Aorta (tissue), 5 donors: Measurements from ENCODE around the gene XRCC4. TPM values are rescaled to one million over a fixed set of nuclear protein-coding genes. Genes with fewer than 3 reads are reported as not detected.
A peak's percentile ranks its signal among the peaks of the same experiment; 100 is the strongest.

Experiments used
- ATAC-seq: fragments of 200-7000 bp; cut with Tn5 transposase; one replicate; pipeline ENCODE4 v1.9.1; 2022; ENCODE audit warnings: moderate library complexity; ENCODE audit not compliant: low FRiP score
- DNase-seq, 2 donors: peaks; one replicate each; pipeline ENCODE4 v3.0.0-alpha.2; 2020
- H3K27ac ChIP-seq, 2 donors: one replicate each; pipeline ENCODE4 v1.5.1; 2013; ENCODE audit warnings: low read length in 2 of 2, mild to moderate bottlenecking in 2 of 2, moderate library complexity in 2 of 2, control low read depth in 1 of 2, inconsistent platforms in 1 of 2, low read depth in 1 of 2
- H3K27me3 ChIP-seq, 2 donors: one replicate each; pipeline ENCODE4 v1.6.1; 2013; ENCODE audit warnings: control low read depth in 1 of 2, low read length in 1 of 2, mild to moderate bottlenecking in 1 of 2, moderate library complexity in 1 of 2; ENCODE audit not compliant: insufficient read depth in 2 of 2, control insufficient read depth in 1 of 2
- H3K36me3 ChIP-seq, 2 donors: one replicate each; pipeline ENCODE4 v1.6.1; 2013; ENCODE audit warnings: control low read depth in 1 of 2, low read length in 1 of 2, mild to moderate bottlenecking in 1 of 2; ENCODE audit not compliant: insufficient read depth in 2 of 2, control insufficient read depth in 1 of 2
- H3K4me1 ChIP-seq, 2 donors: one replicate each; pipeline ENCODE4 v1.6.1; 2013; ENCODE audit warnings: low read length in 2 of 2, control low read depth in 1 of 2, mild to moderate bottlenecking in 1 of 2, moderate library complexity in 1 of 2; ENCODE audit not compliant: insufficient read depth in 2 of 2, control insufficient read depth in 1 of 2
- H3K4me3 ChIP-seq, 2 donors: one replicate each; pipeline ENCODE4 v1.5.1; 2013; ENCODE audit warnings: low read length in 2 of 2, control low read depth in 1 of 2, mild to moderate bottlenecking in 1 of 2
- H3K9me3 ChIP-seq: one replicate; pipeline ENCODE4 v1.6.1; 2013; ENCODE audit warnings: mild to moderate bottlenecking, low read length; ENCODE audit not compliant: control insufficient read depth
- WGBS, 2 donors: extraction: QIAGEN DNeasy Blood & Tissue Kit; methylation state at CpG; one replicate each; pipeline ENCODE4 v1.1.7; 2013; 5-methylcytosine and 5-hydroxymethylcytosine counted together
- intact Hi-C, 2 donors: fragments of 100-400 bp; cut with DNase I; formaldehyde crosslinking; loops; one replicate each; pipeline versions ENCODE4 v1.14.2 to v1.15.0; 2022
- long read RNA-seq, 2 donors: library from polyadenylated mRNA; unstranded; transcript quantifications; one replicate each; pipeline ENCODE4 v2.0.0, GENCODE V29; 2020 to 2021
- polyA plus RNA-seq, 2 donors: library from polyadenylated mRNA; stranded (reverse); fragments of 200-250 nt; gene quantifications; one replicate each; pipeline ENCODE4 v1.2.3, GENCODE V29; 2013
- total RNA-seq, 2 donors: library from RNA; stranded (reverse); fragmentation: NEBNext Ultra II Directional; extraction: Animal tissue kit (Norgen Biotek cat#: 25700); gene quantifications; one replicate each; pipeline ENCODE4 v1.2.1, GENCODE V29; 2021
- donor health status: healthy with polysubstance abuse.
- donor health status: Bipolar disorder and iron deficiency.
- donor health status: DM: no; HTN: no; CAD: no.
- donor health status: DM: no; HTN: no; CAD: no.
- donor health status: DM: yes; HTN: yes; CAD: no.

The XRCC4 gene
- total RNA-seq (10 to 100 TPM in 1 of 2 donors, 1 to 10 TPM in 1; 9.9 to 10.7 TPM), polyA plus RNA-seq (10 to 100 TPM; 12.8 to 19.0 TPM)
- long read RNA-seq, donor 1, transcript XRCC4-202 (8 exons, 1,579 nt): major isoform, 15 of 24 reads
- long read RNA-seq, donor 1, partial matches to known transcripts: 2 of 24 reads
- long read RNA-seq, donor 1, other reads (novel, unspliced or antisense): 7 of 24 reads
- long read RNA-seq, donor 2, partial matches to known transcripts: 0 of 4 reads
- long read RNA-seq, donor 2, other reads (novel, unspliced or antisense): 2 of 4 reads

DNA sequence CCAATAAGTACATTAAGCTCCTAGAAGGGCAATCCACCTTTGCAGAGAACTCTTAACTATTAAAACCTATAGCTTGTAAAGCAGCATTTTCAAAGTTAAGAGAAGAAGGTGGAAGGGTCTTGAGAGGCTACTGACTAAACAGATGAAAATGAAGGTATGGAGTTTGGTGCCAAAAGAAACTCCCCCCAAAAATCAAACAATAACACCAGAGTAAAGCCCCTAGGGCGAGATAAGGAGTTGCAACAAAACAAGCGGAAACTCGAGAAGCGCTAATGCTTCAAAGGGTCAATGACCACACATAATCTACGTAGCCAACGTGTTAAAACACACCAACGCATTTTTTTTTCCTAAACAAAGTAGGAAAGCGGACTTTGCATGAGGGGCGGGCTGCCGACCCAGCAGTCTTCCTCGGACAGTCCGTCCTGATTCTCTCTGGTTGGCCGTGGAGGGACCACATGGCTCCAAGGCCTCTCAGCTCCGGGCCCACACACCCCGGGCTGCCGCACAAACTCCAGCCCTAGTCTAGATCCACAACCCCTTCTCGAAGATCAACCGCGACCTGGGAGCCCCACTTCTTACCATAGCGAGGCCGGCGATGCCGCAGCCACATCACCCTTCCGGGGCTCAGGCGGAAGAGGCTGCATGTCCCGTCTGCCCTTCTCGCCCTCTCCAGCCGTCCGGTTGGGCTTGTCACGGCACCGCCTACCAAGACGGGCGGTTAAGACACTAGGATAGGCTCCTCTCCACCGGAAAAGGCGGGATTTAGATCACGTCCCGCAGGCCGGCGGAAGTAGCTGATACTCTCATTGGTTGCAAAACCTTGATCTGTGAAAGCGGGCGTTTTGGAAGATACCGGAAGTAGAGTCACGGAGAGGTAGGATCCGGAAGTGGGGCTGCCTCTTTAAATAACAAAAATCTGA is at the start of gene XRCC4, which contains the start of gene TMEM167A:
Gene XRCC4 (plus strand): TSS at position 806 of the 920 bp plus-strand sequence. CDS start 27,373 bp downstream, outside the sequence.
Gene TMEM167A (minus strand): TSS at position 653 of the 920 bp plus-strand sequence. CDS start 71 bp downstream, at position 582.
- peak within 1 kb of the TSS in 1 of 2 donors; percentile 90 for H3K27ac ChIP-seq
- no peaks in the 10 kb centered on the region for H3K27me3 ChIP-seq
- peaks cover 4 to 5% of the 10 kb centered on the region in 2 donors for H3K4me1 ChIP-seq
- WGBS, 2 donors: 0% methylated on average over 44 of the region's 44 CpGs
- ATAC-seq: peak; percentile 100
- intact Hi-C loops: loop anchor here in 1 of 2 donors (5.0 to 10.0 kb wide), 3 partner anchors 355 to 762 kb away; no protein-coding TSS in a partner anchor
- DNase-seq: peak; percentile 97 to 98
- peak within 1 kb of the TSS; percentile 94 to 97 for H3K4me3 ChIP-seq
- no peaks in the 10 kb centered on the region for H3K36me3 ChIP-seq
- no peaks in the 10 kb centered on the region for H3K9me3 ChIP-seq

DNA sequence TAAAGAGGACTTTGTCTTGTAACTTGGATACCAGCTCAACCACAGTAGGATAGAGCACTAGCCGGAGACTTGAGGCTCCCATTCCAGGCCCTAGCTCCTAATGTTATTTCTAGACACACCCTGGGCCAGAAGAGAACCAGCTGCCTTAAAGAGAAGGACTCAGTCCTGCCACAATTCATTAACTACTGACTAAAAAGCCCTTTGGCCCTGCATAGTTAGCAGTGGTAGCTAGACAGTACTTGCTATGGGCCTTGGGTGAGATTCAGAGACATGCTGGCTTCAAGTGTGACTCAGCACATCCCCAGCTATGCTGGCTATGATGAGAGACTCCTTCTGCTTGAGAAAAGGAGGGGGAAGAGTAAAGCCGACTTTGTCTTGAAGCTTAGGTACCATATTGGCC is 47.4 kb upstream of the XRCC4 start:
- 91 to 94% methylated on average over 2 of the region's 2 CpGs for WGBS, 2 donors
- H3K9me3 ChIP-seq: no peaks in the 10 kb centered on the region
- ATAC-seq (no peak), DNase-seq (no peak)
- H3K27ac ChIP-seq: no peak overlapping the region
- no peak overlapping the region for H3K4me3 ChIP-seq
- no peaks in the 10 kb centered on the region for H3K27me3 ChIP-seq
- H3K36me3 ChIP-seq: no peaks in the 10 kb centered on the region
- intact Hi-C loops: no loop called here
- peaks cover 0 to 2% of the 10 kb centered on the region in 2 donors for H3K4me1 ChIP-seq

DNA sequence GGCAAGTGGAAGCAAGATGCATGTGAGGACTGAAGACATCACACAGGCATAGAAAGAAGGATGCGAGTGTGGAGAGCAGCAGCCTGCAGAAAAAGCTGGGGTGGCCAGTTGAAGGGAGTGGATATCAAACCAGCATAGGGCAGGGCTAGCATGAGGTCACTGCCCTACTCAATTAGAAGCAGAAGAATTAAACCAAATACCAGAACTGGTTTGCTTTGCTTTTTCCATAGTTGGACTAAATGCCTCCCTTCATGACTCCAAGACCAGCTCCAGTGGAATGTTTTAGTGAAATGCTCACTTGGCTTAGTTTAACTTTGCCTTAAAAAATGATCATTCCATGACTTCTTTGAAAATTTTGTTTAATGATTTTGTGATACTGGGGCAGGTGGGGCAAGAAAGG is 46.0 kb upstream of the XRCC4 start:
- Histone ChIP-seq H3K36me3 (no peaks in the 10 kb centered on the region), H3K27me3 (no peaks in the 10 kb centered on the region), H3K4me1 (peaks cover 0 to 4% of the 10 kb centered on the region in 2 donors), H3K9me3 (no peaks in the 10 kb centered on the region), H3K4me3 (no peak overlapping the region), H3K27ac (no peak overlapping the region)
- no peak for ATAC-seq
- no peak for DNase-seq
- intact Hi-C loops: no loop called here
- 89 to 91% methylated on average over 1 of the region's 1 CpG for WGBS, 2 donors

DNA sequence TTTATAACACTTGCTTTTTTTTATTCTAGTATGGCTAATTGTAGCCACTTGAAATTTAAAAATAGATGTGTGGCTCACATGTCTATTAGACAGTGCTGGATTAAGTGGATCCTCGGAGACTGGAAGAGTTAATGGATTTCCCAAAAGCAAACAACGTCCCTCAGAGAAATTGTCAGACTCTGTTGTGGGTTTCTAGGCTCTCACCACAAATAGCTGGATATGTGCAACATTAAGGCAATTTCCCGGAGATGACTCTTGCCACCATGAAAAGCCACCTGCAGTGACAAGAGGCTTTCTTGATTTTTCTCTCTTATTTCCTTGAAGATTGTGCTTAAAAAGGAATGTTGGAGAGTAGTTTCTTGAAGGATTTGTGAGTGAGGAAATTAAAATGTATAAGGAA is 43.3 kb upstream of the XRCC4 start:
- no peak for ATAC-seq
- Histone ChIP-seq H3K9me3 (no peaks in the 10 kb centered on the region), H3K4me3 (no peak overlapping the region), H3K36me3 (no peaks in the 10 kb centered on the region), H3K27ac (no peak overlapping the region), H3K4me1 (peaks cover 0 to 2% of the 10 kb centered on the region in 2 donors), H3K27me3 (no peaks in the 10 kb centered on the region)
- 88 to 92% methylated on average over 3 of the region's 3 CpGs for WGBS, 2 donors
- DNase-seq: no peak
- intact Hi-C loops: no loop called here

DNA sequence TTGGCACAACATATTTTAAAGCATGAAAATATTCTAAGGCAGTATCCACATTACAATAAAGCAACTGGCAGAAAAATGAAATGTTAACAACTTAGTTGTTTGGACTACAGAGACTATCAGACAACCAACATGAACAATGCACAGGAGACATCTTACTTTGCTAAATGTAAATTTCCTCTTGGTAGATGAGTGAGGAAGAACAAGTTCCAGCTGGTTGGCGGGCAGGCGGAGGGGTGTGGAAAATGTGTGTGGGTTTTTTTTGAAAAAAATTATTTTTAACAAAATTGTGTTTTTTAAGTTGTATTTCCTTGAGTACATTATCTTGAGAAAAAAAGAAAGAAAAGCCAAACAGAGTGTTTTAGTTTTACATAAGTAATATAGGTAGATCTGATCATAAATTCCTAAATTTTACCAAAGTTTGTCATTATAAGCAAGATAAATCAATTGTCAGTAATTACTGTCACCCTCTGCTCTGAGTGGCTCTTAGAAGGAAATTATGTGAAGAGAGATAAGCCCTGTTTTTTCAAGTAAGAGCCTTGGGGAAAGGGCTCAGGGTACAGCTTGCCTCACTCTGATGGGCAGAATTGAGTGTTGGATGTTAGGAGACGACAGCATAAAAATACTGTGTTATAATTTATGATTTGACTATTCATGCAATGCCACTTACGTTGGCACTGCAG is 42.7 kb upstream of the XRCC4 start:
- Histone ChIP-seq H3K4me3 (no peak overlapping the region), H3K36me3 (no peaks in the 10 kb centered on the region), H3K4me1 (peaks cover 0 to 2% of the 10 kb centered on the region in 2 donors), H3K27me3 (no peaks in the 10 kb centered on the region), H3K9me3 (no peaks in the 10 kb centered on the region), H3K27ac (no peak overlapping the region)
- ATAC-seq (no peak), DNase-seq (no peak)
- intact Hi-C loops: no loop called here
- 92 to 97% methylated on average over 4 of the region's 4 CpGs for WGBS, 2 donors

DNA sequence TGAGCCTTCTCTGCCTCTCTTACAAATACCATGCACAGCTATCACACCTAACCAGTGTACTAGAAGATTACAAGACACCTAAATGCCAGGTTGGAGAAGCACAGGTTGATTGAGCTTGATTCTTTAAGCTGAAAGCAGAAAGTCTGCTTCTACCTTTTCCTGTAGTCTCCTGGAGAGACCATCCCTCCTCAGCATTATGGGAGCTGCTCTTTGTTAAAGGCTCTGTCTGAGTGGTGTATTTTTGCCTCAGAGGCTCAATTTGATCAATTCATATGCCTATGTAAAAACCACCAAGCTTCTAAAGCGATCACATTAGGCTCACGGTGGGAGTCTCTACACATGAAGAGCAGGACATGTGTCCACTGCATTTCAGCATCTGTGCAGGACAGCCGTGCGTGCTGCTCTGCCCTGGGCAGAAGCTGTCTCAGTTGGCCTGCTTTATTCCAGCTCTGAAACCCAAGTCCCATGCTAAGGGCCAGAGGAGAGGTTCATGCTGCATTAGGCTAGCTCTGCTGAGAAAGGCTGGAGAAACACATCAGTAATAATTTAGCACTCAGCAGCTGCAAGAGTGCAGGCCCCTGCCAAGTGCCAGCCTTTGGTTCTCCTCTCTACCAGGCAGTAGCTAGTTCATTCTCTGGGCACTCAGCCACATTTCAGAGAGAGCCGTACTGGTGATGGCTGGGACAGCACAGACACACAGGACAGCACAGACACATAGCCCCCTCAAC is 41.8 kb upstream of the XRCC4 start:
- peak; percentile 70 for ATAC-seq

DNA sequence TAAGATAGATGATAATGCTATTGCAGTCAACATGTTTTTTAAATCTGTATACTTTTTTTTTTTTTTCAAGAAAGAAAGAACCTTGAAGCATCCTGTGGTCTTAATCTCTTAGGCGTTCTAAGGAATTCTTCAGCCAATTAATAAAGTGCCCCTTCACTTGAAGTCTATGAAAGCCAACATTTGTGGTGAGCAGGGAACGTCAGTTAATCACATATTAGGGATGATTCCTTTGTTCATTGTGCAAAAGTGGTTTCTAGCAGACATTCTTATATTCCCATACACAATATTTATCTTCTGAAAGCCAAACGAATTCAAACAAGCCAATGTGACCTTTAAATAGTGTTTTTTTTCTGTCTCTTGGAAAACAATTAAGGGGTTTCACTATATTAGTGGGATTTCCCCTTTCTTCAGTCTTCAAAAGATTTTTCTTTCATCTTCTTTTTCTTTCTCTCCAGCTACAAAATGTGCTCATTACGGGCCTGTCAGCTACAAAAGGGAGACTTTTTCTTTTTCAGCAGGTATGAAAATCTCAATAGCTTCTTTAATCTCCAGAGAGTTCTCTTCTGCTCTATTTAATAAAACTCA is 40.3 kb upstream of the XRCC4 start:
- Histone ChIP-seq H3K9me3 (no peaks in the 10 kb centered on the region), H3K4me3 (no peak overlapping the region), H3K27me3 (no peaks in the 10 kb centered on the region), H3K4me1 (peaks cover 0 to 2% of the 10 kb centered on the region in 2 donors), H3K36me3 (no peaks in the 10 kb centered on the region), H3K27ac (no peak overlapping the region)
- ATAC-seq (no peak), DNase-seq (no peak)
- intact Hi-C loops: no loop called here
- WGBS, 2 donors: 90 to 95% methylated on average over 4 of the region's 4 CpGs

More for the DNA sequence above, 41.8 kb upstream of the XRCC4 start:
- Histone ChIP-seq H3K4me3 (no peak overlapping the region), H3K27me3 (no peaks in the 10 kb centered on the region), H3K9me3 (no peaks in the 10 kb centered on the region), H3K4me1 (peaks cover 0 to 2% of the 10 kb centered on the region in 2 donors), H3K36me3 (no peaks in the 10 kb centered on the region), H3K27ac (no peak overlapping the region)
- intact Hi-C loops: no loop called here
- WGBS, 2 donors: 49 to 57% methylated on average over 5 of the region's 5 CpGs
- DNase-seq: peak in 1 of 2 donors; percentile 67
